Measurements from ENCODE around the gene PTPN13. TPM values are rescaled to one million over a fixed set of nuclear protein-coding genes. Genes with fewer than 3 reads are reported as not detected.

PTPN13 gene
- total RNA-seq, 1 experiment from 2014 or later: 12.5 TPM

GRCh38 chr4:86586626-86587380, 7.3 kb upstream of the PTPN13 start:
- no peak for TF ChIP-seq CTCF (IDR thresholded peaks at IDR 0.05)
- no peak for TF ChIP-seq SIN3A (IDR thresholded peaks at IDR 0.05; ENCODE audit: borderline replicate concordance, insufficient read depth, low read depth, low read length)
- TF ChIP-seq TCF7L2 (IDR thresholded peaks at IDR 0.05; ENCODE audit: low read depth, low read length): no peak
- TF ChIP-seq REST (IDR thresholded peaks at IDR 0.05; ENCODE audit: insufficient read depth in 1 of 2, low read depth in 2 of 2, low read length in 1 of 2): no peak
- TF ChIP-seq POLR2AphosphoS5 (IDR thresholded peaks at IDR 0.05; ENCODE audit: low read depth, low read length): no peak
- ATAC-seq (no peak), DNase-seq (ENCODE audit: low read depth, low spot score) (no peak)
- H3K27me3 ChIP-seq (ENCODE audit: control insufficient read depth, insufficient read depth, low read length): no peaks in the 10 kb centered on the region
- H3K27ac ChIP-seq (ENCODE audit: low read length): no peak overlapping the region
- ChIA-PET POLR2A (no interaction called here), CTCF (no interaction called here)
- H3K9me3 ChIP-seq (ENCODE audit: control insufficient read depth, insufficient read depth, low read depth, low read length): no peaks in the 10 kb centered on the region
- intact Hi-C loops (cut with micrococcal nuclease; ENCODE audit: unreplicated experiment): no loop called here
- no peaks in the 10 kb centered on the region for H3K36me3 ChIP-seq (ENCODE audit: control insufficient read depth, insufficient read depth, low read length)
- H3K4me3 ChIP-seq (ENCODE audit: low read depth in 2 of 2, low read length in 2 of 2): no peak overlapping the region
- no TSS peak for BruUV-seq (replicated peaks)
- no peaks in the 10 kb centered on the region for H3K4me1 ChIP-seq (ENCODE audit: control insufficient read depth, insufficient read depth, low read length)
- in situ Hi-C loops (cut with HindIII; ENCODE audit: low pct_unique_long_range_greater_than_20kb, low sequenced_read_pairs): no loop called here

- Histone ChIP-seq H3K9me3 (ENCODE audit: control insufficient read depth, insufficient read depth, low read depth, low read length) (no peaks in the 10 kb centered on the region), H3K4me3 (ENCODE audit: low read depth in 2 of 2, low read length in 2 of 2) (no peak overlapping the region), H3K27me3 (ENCODE audit: control insufficient read depth, insufficient read depth, low read length) (no peaks in the 10 kb centered on the region), H3K4me1 (ENCODE audit: control insufficient read depth, insufficient read depth, low read length) (peaks cover 3% of the 10 kb centered on the region; the same call in 1 of the 2 replicates), H3K27ac (ENCODE audit: low read length) (no peak overlapping the region), H3K36me3 (ENCODE audit: control insufficient read depth, insufficient read depth, low read length) (no peaks in the 10 kb centered on the region)
- intact Hi-C loops (cut with micrococcal nuclease; ENCODE audit: unreplicated experiment) (no loop called here), in situ Hi-C loops (cut with HindIII; ENCODE audit: low pct_unique_long_range_greater_than_20kb, low sequenced_read_pairs) (no loop called here)
- ChIA-PET CTCF (no interaction called here), POLR2A (interaction anchor here (0.6 kb wide), 1 partner anchor 11 kb away, joined by 3 read pairs; no protein-coding TSS in a partner anchor)
- BruUV-seq (replicated peaks): no TSS peak
- DNase-seq (ENCODE audit: low read depth, low spot score): no peak
- no peak for TF ChIP-seq SIN3A (IDR thresholded peaks at IDR 0.05; ENCODE audit: borderline replicate concordance, insufficient read depth, low read depth, low read length)
- TF ChIP-seq REST (IDR thresholded peaks at IDR 0.05; ENCODE audit: insufficient read depth in 1 of 2, low read depth in 2 of 2, low read length in 1 of 2): no peak
- TF ChIP-seq CTCF (IDR thresholded peaks at IDR 0.05): no peak
- no peak for TF ChIP-seq TCF7L2 (IDR thresholded peaks at IDR 0.05; ENCODE audit: low read depth, low read length)
- TF ChIP-seq POLR2AphosphoS5 (IDR thresholded peaks at IDR 0.05; ENCODE audit: low read depth, low read length): no peak
- no peak for ATAC-seq
Observed at GRCh38 chr4:86587381-86588140, 6.6 kb upstream of the PTPN13 start.

Data from Panc1 (cell line).